ENCODE data around the gene ROPN1B. TPM values are rescaled to one million over a fixed set of nuclear protein-coding genes. Genes with fewer than 3 reads are reported as not detected.

Gene ROPN1B
- total RNA-seq, 1 donor from 2014 or later: not detected

DNA sequence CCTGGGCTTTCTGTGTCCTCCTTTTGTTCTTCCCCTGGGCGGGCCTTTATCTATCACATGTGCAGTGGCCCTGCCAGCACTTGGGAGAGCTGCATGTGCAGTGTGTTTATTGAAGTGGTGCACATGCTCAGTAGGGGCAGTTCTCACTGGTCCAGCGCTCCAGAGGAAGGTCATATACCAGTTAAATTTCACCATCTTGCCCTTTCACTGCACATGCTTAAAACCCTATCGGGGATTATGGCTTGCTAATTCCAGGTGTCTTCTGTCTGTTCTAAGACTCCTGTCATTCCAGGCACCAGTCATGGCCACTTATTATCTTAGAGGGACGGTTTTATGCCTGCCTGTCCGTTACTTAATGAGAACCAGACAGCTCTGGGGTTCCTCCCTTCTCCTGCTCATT lies 52.2 kb downstream of the ROPN1B start:
- H3K27me3 ChIP-seq (ENCODE audit: control insufficient read depth, insufficient read depth, low read length): no peaks in the 10 kb centered on the region
- no peak for DNase-seq (ENCODE audit: low read depth)
- H3K36me3 ChIP-seq (ENCODE audit: control insufficient read depth, insufficient read depth, low read length): no peaks in the 10 kb centered on the region
- H3K4me3 ChIP-seq (ENCODE audit: low read depth, low read length): no peak overlapping the region
- TF ChIP-seq, protein P1, sequence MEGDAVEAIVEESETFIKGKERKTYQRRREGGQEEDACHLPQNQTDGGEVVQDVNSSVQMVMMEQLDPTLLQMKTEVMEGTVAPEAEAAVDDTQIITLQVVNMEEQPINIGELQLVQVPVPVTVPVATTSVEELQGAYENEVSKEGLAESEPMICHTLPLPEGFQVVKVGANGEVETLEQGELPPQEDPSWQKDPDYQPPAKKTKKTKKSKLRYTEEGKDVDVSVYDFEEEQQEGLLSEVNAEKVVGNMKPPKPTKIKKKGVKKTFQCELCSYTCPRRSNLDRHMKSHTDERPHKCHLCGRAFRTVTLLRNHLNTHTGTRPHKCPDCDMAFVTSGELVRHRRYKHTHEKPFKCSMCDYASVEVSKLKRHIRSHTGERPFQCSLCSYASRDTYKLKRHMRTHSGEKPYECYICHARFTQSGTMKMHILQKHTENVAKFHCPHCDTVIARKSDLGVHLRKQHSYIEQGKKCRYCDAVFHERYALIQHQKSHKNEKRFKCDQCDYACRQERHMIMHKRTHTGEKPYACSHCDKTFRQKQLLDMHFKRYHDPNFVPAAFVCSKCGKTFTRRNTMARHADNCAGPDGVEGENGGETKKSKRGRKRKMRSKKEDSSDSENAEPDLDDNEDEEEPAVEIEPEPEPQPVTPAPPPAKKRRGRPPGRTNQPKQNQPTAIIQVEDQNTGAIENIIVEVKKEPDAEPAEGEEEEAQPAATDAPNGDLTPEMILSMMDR (IDR thresholded peaks at IDR 0.05; ENCODE audit: insufficient read depth, low read length, poor library complexity, severe bottlenecking): no peak

DNA sequence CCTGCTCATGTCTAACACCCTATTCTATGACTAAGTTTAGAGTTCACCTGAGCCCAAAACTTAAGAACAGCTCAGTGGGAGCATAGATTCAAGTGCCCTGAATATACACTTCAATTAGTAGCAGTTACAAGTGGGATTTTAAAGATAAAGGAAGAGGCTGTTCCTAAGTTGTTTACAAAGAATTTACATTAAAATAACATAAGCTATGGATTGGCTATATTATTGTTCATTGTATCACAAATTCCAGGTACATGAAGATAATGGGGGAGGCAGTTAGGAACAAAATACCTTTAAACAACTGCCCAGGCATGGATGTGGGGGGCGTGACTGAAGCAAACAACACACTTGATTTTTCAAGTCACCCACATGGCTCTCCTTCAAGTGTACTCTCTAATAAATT lies 52.7 kb downstream of the ROPN1B start:
- Histone ChIP-seq H3K36me3 (ENCODE audit: control insufficient read depth, insufficient read depth, low read length) (no peaks in the 10 kb centered on the region), H3K27me3 (ENCODE audit: control insufficient read depth, insufficient read depth, low read length) (no peaks in the 10 kb centered on the region), H3K4me3 (ENCODE audit: low read depth, low read length) (no peak overlapping the region)
- DNase-seq (ENCODE audit: low read depth): no peak
- TF ChIP-seq, protein P1 (IDR thresholded peaks at IDR 0.05; ENCODE audit: insufficient read depth, low read length, poor library complexity, severe bottlenecking): no peak

DNA sequence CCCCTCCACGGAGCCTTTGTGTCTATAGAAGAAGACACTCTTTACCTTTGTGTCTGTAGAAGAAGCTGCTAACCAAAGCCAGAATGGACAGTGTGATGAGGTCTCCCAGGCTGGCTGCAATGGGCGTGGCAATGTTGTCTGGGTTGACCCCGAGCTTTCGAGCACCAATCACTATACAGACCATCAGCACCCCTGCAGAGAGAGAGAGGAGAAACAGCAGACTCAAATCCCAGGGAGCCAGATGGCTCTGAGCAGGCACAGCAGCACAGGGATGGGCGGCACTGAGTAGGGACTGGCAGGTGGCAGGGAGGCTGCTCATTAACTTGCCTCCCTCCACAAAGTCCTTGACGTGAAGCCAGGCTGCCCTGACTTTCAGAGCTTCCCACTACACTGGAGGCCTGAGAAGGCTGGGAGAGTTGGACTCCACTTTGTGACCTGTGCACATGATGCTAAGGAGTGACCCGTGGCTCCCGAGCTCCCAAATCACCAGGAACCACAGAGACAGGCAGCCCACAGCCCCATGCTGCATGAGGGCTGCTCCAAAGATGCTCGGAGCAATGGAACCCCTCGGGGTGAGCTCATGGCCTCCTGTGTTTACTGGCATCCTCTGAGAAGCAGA lies 53.9 kb downstream of the ROPN1B start:
- TF ChIP-seq, protein P1 (IDR thresholded peaks at IDR 0.05; ENCODE audit: insufficient read depth, low read length, poor library complexity, severe bottlenecking): no peak
- Histone ChIP-seq H3K4me3 (ENCODE audit: low read depth, low read length) (no peak overlapping the region), H3K36me3 (ENCODE audit: control insufficient read depth, insufficient read depth, low read length) (no peaks in the 10 kb centered on the region), H3K27me3 (ENCODE audit: control insufficient read depth, insufficient read depth, low read length) (no peaks in the 10 kb centered on the region)
- DNase-seq (ENCODE audit: low read depth): no peak

DNA sequence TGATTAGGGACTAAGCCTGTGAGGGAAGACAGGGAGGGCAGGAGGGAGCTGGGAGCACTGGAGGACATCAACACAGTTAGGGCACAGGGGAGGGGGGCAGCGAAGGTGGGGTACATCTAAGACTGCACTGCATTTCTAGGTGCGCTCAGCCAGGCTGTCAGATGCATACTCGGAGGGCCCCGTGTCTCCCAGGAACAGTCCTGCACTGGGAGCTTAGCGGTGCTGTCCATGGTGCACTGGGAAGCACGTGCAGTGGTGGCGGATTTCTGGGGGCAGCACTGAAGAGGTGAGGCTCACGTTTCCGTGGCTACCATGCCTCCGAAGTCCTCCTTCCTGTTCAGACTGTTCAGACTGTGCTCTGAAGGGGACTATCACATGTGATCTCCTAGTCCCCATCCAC lies 54.4 kb downstream of the ROPN1B start:
- H3K36me3 ChIP-seq (ENCODE audit: control insufficient read depth, insufficient read depth, low read length): no peaks in the 10 kb centered on the region
- no peak overlapping the region for H3K4me3 ChIP-seq (ENCODE audit: low read depth, low read length)
- DNase-seq (ENCODE audit: low read depth): no peak
- TF ChIP-seq, protein P1 (IDR thresholded peaks at IDR 0.05; ENCODE audit: insufficient read depth, low read length, poor library complexity, severe bottlenecking): no peak
- H3K27me3 ChIP-seq (ENCODE audit: control insufficient read depth, insufficient read depth, low read length): no peaks in the 10 kb centered on the region

DNA sequence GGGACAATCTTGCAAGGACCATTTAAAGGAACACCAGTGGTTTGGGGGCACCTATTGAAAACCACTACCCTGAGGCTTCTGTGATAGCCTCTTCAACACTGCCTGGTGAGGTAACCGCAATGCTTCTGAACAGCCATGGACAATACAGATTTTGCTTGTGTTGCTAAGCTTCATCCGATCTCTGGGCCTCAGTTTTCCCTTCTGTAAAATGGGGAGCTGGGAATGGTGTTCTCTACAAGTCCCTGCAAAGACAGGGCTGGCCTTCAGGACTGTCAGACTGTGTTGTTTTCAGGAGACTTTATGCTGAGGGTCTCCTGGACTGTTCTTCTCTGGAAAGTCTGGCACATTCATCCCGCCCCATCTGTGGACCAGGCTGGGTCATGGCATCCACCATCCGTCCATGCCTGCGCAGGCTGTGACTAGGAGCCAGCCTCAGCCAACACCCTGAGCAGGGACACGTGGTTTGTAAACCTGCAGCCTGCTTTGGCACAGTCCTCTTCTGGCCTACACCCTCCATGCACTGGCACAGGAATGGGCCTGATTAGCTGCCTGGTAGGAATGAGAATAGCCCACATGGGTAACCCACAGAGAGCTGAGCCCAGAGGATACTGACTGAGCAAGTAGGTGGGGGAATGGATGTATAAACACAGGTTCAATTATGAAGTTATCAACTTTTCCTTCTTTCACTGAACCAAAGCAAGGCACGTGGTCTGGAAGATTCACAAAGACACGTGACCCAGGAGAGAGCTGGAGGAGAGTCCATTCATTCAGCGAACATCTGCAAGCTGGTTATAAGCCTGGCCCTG lies 55.3 kb downstream of the ROPN1B start:
- no peaks in the 10 kb centered on the region for H3K36me3 ChIP-seq (ENCODE audit: control insufficient read depth, insufficient read depth, low read length)
- TF ChIP-seq, protein P1 (IDR thresholded peaks at IDR 0.05; ENCODE audit: insufficient read depth, low read length, poor library complexity, severe bottlenecking): no peak
- H3K4me3 ChIP-seq (ENCODE audit: low read depth, low read length): no peak overlapping the region
- no peaks in the 10 kb centered on the region for H3K27me3 ChIP-seq (ENCODE audit: control insufficient read depth, insufficient read depth, low read length)
- no peak for DNase-seq (ENCODE audit: low read depth)

Data from kidney epithelial cell (primary cell).